GM23248 (cell line): ENCODE measurements around the gene TBK1.

Experiments used
- EZH2 ChIP-seq: fragments of 200-600 bp; sonication (generic); IDR thresholded peaks from 2 replicates; pipeline ENCODE4 v1.6.1; 2018; ENCODE audit warnings: antibody characterized with exemption, mild to moderate bottlenecking; ENCODE audit not compliant: insufficient read depth, poor library complexity, severe bottlenecking
- EZH2phosphoT487 ChIP-seq: fragments of 200-600 bp; sonication (generic); IDR thresholded peaks from 2 replicates; pipeline ENCODE4 v1.6.1; 2018; ENCODE audit warnings: antibody characterized with exemption, moderate library complexity, mild to moderate bottlenecking, low read depth; ENCODE audit not compliant: insufficient read depth

DNA sequence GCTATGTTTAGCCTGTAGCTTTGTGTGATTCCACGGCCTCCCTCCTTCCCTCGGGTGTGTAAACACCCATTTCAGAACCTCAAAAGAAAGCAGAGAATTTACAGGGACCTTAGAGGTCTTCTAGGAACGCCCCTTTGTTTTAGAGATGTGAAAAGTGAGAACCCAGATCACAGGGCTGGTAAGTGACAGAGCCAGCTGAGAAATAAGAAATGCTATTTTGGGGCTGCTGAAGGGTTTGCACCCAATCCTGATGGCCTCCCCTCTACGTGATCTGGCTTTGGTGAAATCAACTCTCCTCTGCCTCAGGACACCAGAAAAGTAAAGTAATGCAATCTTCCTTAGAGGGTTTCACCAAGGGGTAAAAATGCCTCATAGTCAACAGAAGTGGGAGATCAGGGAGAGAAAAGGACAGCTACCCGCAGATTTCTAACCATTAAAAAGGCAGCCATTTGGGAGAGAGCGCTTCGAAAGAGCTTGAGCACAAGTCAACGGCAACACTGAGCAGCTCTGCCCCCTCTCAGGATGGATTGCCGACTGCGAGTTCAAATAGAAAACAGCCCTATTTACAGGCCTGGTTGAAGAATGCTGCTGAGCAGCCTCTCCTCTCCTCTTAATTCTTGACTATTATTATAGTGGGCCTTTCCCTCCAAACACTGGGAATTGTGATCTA, 79.9 kb downstream of the TBK1 start:
- TF ChIP-seq EZH2: no peak
- no peak for TF ChIP-seq EZH2phosphoT487
